Kidney tubule cell (primary cell): ENCODE data around the gene TMEM163.

ENCODE experiments used
- DNase-seq: peaks from one replicate; pipeline ENCODE4 v3.0.0-alpha.2; 2018; ENCODE audit warnings: low spot score

Gene TMEM163

DNA sequence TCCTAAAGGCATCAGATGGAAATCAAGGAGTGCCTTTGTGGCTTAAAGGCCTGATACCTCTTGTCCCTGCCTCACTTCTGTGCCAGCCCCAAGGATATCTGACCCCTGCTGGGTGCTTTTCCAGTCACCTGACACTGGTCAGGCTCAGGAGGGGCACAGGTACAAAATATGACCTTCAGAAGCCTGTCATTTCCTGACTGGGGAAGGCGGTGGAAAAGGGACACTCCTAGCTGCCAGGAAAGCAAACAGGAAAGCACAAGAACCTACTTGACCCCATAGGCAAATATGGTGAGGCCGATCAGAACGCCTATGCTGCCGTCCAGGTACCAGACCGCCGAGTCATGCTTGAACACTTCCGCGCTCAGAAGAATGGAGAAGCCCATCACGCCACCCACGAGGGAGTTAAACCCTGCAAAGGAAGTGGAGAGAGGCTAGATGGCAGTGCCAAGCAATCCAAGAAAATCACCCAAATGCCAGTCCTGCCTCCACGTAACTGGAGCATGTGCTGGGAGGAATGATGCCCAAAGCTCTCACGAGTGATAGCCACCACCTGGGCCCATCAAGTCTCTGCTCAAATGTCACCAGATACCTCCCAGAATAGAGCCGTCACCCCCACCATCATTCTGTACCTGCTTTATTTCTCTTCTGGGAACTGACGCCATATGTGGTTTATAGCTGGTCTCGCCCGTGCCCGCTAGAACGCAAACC, 260.9 kb downstream of the TMEM163 start:
- DNase-seq = no peak

DNA sequence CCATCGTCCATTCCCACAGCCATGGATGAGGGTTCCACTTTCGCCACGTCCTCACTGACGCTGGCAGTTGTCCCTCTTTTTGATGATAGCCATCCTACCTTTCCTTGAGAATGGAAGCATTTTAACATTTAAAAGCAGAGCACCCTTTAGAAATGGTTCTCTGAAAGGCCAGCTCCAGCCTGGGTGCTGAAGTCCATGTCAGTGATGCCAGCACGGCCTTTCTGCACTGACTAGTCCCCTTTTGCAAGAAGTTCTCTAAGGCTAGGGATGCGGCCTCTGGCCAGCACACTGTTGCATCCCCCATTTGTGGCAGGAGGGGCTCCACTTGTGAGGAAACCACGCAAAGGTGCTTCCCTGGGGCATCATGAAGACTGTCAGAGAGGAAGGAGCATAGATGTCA, 261.4 kb downstream of the TMEM163 start:
- DNase-seq = no peak

DNA sequence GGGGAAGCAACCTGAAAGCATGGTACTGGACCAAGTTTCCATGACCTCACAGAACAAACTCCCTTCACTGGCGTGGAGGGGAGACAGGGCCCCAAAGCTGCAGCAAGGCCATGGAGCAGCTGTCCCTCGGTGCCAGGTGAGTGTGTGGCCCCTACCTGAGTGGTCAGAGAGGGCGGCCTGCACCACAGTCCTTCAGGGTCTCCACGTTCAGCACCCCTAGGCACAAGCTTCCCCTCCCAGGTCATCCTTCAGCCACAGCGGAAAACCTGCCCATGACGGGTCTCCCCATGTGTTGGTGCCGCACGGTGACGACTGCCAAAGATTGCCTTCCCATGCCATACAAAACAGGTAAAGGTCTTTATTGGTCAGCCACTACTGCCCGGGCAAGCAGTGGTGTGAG, 263.4 kb downstream of the TMEM163 start:
- no peak for DNase-seq

DNA sequence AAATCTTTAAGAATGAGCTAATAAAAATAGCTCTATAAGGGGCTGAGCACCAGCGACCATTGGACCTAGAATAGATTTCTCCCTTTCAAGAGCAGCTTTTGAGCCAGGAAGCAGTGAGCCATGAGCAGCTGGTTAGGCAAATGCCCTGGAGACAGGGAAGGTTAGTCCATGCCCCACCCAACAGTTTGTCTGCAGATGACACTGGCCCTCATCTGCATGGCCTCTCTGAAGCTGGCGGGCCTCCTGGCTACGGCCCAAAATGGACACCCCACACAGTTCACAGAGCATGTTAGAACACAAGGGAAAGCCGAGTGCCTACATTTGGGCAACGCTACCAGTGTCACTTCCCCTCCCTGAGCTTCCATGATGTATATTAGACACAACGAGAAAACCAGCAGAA, 263.9 kb downstream of the TMEM163 start:
- DNase-seq = no peak

DNA sequence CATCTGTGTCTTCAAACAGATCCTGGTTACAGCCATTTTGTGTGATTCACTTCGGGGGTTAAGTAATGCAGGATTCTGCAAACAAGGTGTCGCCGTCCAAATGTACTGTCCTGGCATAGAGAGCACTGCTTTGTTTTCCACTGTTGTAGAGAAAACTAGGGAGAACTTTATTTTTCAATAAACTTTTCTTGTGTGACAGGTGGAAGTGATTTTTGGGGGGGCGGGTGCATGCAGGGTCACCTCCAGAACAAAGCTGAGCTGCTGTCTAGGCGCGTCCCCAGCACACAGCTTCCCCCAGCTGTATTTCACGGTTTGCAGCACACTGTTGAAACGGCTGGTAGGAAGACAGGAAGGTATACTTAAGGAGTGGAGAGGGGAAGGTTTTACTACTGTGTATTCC, 264.4 kb downstream of the TMEM163 start:
- no peak for DNase-seq

DNA sequence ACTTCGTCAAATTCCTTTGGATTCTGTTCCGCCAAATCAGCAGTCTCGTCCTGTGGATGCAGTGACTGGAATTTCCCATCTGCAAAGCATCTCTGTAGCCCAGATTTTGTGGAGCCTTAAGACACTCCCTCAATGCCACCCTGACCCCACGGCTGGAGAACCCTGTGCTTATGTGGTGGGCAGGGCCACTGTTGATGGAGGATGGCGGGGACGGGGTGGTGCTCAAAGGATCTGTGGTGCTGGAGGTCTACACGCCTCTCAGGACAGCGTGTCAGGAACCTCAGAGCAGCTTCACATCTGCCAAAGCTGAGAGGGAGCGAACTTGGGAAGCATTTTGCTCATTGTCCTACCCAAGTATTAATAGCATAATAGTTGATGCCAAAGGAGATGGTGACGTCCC, 264.8 kb downstream of the TMEM163 start:
- DNase-seq = no peak

DNA sequence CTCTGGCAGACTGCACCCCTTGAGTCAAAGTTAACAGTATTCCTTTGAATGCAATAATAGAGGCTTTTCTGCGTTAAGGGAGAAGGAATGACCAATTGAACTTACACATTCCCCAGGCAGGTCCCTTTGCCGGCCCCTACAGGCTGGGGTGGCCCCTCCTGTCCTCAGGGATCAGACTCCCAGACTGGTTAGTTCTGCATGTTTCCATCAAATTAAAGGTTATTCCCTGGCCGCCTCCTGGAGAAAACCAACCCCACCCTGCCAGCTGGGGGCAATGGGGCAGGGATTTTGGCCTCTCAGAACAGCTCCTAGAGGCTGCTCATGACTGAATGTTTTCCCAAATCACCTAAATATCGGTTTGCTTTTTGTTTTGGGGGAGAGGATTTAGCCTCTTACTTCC, 265.3 kb downstream of the TMEM163 start:
- no peak for DNase-seq

DNA sequence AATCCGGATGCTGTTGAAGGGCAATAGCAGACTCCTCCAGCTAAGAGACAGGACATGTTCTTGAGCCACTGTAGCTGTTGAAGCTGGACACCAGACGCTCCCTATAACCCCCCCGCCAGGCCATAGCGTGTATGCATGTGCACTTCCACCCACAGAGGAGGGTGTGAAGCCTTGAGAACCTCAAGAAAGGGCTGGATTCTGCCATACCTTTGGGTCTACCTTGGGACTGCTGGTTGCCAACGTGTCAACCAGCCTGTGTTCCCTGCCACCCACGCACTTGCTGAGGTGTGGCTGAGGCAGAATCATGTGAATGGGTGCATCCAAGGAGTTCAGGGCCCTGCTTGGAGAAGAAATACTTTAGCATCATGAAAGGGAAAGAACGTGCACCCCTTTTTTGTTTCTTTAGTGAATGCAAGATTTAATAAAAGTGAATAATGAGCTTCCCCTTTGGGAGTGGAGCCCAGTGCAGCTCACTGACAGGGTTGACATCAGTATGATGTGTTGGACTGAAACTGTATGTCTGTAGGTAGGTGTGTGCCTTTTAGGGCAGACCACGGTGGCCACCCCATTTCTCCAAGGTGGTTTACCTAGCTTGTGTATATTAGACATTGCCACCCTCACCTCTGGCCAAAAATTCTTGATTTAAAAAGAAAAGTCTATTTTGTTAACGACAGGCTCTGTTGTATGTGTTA, 266.6 kb downstream of the TMEM163 start:
- no peak for DNase-seq

DNA sequence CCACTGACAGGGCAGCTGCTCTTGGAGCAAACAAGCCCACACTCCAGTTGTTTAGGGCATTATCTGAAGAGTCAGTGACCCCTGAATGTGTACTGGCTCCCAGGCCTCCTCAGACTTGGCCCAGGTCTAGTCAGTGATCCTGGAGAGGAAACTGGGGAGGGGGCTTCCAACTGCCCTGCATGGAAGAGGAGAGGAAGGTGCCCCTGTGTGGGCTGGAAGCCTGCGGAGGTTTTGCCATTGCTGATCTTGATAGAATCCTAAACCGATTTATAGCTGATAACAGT, 267.5 kb downstream of the TMEM163 start:
- DNase-seq = no peak

DNA sequence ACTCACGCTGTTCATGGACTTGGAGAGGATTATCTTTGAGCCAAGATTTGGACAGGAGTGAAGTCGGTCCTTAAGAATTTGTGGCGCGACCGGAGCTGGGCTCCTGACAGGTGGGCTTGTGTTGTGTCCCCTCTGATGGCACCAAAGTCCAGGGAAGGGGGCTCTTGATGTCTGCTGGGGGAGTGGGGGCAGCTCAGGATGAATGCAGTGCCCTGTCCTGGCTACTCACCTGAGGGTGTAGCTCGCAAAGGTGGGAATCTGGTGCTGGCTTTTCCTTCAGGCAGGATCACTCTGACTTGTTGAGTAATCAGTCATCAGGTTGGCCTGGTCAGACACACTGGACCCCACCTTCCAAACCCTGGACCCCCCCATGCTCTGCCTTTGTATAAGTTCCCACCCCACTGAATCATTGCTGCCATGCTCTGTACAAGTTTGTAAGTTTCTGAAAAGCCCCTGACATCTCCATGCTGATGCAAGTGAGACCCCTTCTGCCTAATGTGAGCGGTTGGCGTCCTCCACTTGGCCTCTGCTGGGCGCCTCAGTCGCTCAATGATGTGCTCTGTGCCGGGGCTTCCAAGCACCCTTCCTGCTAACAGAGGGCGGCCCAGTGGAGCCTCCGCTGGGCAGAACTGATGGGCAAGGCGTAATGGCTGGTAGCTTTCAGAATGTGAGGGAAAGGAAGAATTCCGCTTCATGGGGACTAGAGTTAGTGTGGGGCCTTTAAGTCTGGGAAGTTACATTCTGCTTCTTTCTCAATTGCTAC, 268.9 kb downstream of the TMEM163 start:
- no peak for DNase-seq

DNA sequence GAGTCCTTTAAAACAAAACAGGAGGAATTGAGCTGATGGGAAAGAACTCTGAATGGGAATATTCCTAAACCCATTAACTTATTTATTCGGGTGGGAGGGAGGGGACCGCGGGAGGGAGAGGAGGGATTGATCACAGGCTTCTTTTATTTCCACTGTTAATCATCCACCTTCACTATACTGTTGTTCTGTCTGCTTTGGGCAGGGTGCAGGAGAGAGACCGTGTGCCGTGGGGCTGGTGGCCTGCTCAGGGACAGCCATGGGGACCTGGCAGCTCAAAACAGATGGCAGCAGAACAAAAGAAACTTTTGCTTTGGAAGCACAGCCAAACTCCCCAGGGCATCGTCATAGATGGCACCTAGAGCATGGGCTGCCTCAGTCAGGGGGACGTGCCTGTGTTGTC, 269.6 kb downstream of the TMEM163 start:
- DNase-seq = no peak

DNA sequence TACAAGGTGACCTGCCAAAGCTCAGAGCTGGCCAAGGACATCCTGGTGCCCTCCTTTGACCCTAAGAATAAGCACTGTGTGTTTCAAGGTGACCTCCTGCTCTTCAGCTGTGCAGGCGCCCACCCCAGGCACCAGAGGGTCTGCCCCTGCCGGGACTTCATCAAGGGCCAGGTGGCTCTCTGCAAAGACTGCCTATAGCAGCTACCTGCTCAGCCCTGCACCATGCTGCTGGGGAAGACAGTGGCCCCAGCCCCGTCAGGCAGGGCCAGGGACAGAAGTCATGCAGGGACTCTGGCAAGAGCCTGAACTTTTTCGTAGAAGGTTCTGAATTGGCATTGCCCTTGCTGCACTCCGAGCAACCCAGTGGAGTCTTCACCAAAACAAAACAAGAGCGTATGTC, 270.1 kb downstream of the TMEM163 start:
- no peak for DNase-seq

DNA sequence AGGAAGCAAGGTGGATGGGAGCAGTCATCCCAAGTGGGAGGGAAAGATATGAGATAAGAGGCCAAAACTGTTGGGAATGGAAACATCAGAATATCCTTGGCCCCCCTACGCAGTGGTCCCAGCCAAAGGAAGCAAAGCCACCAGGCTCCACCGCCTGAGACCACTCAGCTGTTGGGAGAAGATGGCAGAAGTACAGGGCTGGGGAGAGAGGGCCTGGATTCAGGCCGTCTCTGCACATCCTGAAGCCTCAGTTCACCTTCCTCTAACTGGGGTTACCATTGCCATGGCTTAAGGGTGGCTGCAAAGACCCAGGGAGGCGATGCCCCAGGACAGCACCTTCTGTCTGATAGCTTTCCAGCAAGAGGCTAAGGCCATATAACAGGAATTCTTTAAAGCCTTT, 271.1 kb downstream of the TMEM163 start:
- DNase-seq = no peak

DNA sequence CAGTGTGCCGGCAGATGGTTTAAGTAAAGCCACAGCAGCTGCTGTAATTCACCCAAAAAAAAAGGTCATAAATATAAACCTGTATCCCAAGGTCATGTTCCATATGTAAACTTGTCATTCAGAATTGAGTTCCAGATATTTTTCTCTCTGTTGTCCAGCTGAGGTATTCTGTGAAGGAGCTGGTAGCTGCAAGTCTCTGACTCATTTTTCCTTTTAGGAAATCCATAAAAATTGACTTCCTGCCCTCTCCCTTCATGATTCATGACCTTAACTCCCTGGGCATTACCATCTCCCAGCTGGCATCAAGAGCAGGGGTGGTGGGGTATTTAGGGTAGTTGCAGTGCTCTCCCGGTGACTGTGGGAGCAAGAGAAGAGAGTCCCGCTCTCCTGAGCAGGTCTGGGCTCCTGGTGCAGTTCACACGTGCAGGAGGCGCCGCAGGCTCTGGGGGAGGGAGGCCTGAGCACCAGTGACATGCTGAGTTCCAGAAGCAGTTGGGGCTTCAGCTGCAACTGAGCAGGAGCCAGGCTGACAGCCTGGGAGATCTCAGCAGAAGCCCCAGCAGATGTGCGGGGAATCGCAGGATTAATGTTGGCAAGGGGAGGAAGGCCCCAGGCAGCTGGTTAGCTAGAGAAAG, 272.3 kb downstream of the TMEM163 start:
- peak; percentile 59 for DNase-seq

DNA sequence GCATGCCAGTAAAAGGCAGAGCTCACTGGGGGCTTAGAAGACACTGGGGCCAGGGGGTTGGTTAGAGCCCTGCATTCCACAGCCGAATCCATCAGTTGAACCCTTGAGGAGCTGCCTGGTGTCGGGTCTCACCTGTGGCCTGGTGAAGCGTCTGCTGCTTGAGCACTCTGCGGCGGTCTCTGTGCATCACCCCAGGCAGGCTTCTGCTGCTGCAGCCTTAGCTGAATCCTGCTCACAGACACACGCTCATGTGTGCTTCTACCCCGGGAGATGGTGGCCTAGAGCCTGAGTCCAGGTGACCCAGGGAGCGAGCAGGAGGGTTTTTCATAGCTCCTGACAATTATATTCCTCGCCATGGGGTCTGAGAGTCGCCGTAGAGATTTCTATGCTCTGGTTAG, 272.8 kb downstream of the TMEM163 start:
- DNase-seq = no peak

DNA sequence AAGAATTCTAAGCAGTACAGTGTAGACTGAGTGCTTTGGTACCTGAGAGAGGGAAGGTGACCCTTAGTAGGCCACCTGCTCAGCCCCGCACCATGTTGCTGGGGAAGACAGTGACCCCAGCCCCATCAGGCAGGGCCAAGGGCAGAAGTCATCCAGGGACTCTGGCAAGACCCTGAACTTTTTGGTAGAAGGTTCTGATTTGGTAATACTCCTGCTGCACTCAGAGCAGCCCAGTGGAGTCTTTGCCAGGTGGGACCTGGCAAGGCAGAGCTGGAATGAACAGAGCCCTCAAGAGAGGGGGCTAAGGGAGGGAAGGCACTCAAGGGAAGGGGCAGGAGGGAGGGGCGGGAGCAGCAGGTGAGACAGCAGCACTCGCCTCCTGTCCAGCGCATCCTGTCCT, 273.7 kb downstream of the TMEM163 start:
- no peak for DNase-seq

DNA sequence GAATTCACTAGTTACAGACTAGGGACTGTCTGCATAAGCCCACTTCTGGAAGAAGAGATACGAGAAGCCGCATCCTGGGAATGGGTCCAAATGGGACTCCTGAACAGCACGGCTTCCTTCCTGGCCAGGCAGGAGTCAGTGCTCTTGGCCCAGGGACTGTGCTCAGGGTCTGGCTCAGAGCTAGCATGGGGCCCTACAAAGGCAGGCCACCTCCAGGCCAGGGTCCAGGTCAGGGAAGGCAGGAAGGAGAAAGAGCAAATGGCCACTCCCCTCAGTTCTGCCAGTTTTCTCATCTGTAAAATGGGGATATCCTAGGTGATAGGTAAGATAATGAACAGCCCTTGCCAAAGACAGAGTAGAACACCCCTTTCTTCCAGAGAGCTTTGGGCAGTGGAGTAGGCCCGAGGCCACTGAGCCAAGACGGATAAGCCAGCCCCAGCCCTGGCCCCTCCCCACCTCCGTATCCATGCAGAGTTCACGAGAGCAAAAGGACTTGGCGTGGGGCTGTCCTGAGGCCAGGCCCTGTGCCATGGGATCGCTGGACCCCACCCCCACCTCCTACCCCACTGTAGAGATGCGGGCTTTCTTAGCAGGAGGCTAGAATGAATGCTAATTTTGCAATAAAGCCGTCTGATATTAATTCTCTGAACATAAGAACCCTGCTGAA, 274.9 kb downstream of the TMEM163 start:
- DNase-seq = no peak

DNA sequence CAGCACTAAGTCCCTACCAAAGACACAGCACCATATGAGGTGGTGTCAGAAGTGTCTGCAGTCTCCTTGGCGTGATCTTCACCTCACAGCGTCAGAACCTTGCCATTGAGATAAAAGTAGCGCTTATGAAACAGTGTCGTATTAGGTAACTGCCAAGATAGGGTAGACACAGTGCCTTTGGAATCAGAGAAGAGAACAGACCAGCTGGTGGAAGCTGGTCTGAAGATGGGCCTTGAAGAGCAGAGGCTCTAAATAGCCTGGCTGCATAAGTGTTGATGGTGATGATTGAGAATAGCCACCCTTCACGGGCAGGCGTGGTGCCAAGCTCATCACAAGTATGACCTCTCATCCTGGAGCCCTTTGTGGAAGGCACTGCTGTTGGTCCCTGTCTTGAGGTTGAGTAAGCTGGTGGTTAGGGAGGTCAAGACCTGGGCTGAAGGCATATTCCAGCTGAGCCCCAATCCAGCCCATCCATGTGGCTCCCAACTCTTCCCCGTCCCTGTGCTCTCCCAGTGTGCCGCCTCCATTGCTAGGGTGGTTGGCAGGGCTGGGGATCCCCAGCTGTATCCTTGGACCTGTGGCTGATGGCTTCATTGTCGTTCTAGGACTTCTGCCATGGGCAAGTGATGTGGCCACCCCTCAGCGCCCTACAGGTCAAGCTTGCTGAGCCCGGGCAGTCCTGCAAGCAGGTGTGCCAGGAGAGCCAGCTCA, 277.5 kb downstream of the TMEM163 start:
- DNase-seq = no peak

DNA sequence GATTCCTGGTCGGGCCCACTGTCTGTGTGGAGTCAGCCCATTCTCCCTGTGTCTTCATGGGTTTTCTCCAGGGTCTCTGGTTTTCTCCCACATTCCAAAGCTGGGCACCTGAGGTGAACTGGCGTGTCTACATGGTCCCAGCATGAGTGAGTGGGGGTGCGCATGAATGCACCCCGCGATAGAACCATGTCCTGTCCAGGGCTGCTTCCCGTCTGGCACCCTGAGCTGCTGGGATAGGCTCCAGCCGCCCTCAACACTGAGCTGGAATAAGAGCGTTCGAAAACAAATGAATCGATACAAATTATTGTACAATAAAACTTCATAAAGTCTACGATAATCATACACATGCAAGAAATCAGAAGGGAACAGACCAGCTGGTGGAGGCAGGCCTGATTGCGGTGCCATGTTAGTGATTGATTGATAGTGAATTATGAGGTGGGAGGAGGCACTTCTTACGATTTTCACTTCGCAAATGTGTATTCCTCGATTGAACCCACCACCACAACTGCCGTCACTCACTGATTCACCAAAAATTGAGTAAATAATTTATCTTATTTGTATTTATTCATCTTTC, 278.4 kb downstream of the TMEM163 start:
- no peak for DNase-seq

DNA sequence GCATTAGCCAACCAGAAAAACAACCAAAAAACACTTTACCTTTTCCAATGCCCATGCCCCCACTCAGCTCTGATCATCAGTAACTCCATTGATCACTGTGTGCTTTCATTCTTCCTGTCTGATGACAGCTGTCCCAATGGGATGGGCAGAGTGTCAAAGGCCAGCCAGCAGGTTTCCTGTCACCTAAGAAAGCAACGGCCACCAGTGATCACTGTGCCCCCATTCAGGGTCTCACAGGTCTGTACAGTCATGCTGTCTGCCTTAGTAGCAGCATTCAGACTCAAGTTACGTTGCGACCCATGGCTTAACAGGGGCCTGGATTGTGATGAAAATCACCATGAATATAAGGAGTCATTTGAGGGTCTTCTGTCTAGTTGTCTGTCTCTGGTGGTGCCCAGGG, 280.4 kb downstream of the TMEM163 start:
- no peak for DNase-seq

DNA sequence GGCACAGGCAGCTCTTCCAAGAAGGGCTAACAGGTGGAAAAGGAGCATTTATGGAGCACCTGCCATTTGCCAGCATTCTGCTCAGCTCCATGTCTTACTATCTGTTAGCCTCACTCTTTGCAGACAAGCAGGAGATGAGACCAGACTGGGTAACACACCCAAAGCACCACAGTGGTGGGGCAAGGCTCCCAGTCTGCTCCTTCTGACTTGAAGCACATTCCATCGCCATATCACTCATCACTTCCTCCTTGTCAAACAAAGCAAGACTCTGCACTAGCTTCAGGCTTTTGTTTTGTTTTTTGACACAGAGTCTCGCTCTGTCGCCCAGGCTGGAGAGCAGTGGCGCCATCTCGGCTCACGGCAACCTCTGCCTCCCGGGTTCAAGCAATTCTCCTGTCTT, 282.1 kb downstream of the TMEM163 start:
- DNase-seq = peak; percentile 66
